Fibroblast of villous mesenchyme (primary cell): ENCODE measurements around the gene UGT1A6. TPM values are rescaled to one million over a fixed set of nuclear protein-coding genes. Genes with fewer than 3 reads are reported as not detected.

ENCODE experiments used
- DNase-seq: peaks from one replicate; pipeline ENCODE4 v3.0.0-alpha.2; 2010; ENCODE audit warnings: low read depth
- H3K4me3 ChIP-seq: 2 replicates; pipeline ENCODE4 v1.5.1; 2011; ENCODE audit warnings: low read depth, mild to moderate bottlenecking, low read length
- CTCF ChIP-seq: IDR thresholded peaks from 2 replicates; pipeline ENCODE4 v1.5.1; 2012; ENCODE audit warnings: low read depth, mild to moderate bottlenecking, low read length; ENCODE audit not compliant: insufficient read depth
- total RNA-seq: library from RNA; depleted of rRNA; stranded (reverse); fragments of >200 nt; gene quantifications from 2 replicates; pipeline ENCODE4 v1.2.3, GENCODE V29; 2012

The UGT1A6 gene
- total RNA-seq, 1 donor = not detected

- DNase-seq = no peak
- no peak overlapping the region for H3K4me3 ChIP-seq
- TF ChIP-seq CTCF = no peak
Measured at GRCh38 chr2:233775414-233775813, 82.7 kb downstream of the UGT1A6 start.

GRCh38 chr2:233778030-233778429 lies 85.3 kb downstream of the UGT1A6 start, which contains the start of gene MROH2A:
MROH2A (plus strand) TSS chr2:233778330; CDS start chr2:233779359, 1,029 bp downstream.
- TF ChIP-seq CTCF = no peak
- H3K4me3 ChIP-seq = no peak within 1 kb of the TSS

GRCh38 chr2:233779722-233780121 lies 87.0 kb downstream of the UGT1A6 start:
- no peak overlapping the region for H3K4me3 ChIP-seq
- DNase-seq = no peak
- TF ChIP-seq CTCF = no peak

More at GRCh38 chr2:233778030-233778429, 85.3 kb downstream of the UGT1A6 start, which contains the start of gene MROH2A:
- DNase-seq = no peak

- no peak for TF ChIP-seq CTCF
- H3K4me3 ChIP-seq = no peak overlapping the region
- peak; percentile 14 for DNase-seq
Measured at GRCh38 chr2:233780771-233781170, 88.1 kb downstream of the UGT1A6 start.

- TF ChIP-seq CTCF = no peak
- no peak overlapping the region for H3K4me3 ChIP-seq
- no peak for DNase-seq
Measured at GRCh38 chr2:233789554-233789953, 96.9 kb downstream of the UGT1A6 start.

- H3K4me3 ChIP-seq = no peak overlapping the region
Measured at GRCh38 chr2:233791151-233791882, 98.6 kb downstream of the UGT1A6 start.

More at GRCh38 chr2:233791151-233791882, 98.6 kb downstream of the UGT1A6 start:
- TF ChIP-seq CTCF = no peak
- no peak for DNase-seq
